Measurements from ENCODE around the gene PDZD7. TPM values are rescaled to one million over a fixed set of nuclear protein-coding genes. Genes with fewer than 3 reads are reported as not detected.

PDZD7 gene
- total RNA-seq, 8 experiments from 2014 or later, result 0.27 to 9.6 (median 3.5) TPM

DNA sequence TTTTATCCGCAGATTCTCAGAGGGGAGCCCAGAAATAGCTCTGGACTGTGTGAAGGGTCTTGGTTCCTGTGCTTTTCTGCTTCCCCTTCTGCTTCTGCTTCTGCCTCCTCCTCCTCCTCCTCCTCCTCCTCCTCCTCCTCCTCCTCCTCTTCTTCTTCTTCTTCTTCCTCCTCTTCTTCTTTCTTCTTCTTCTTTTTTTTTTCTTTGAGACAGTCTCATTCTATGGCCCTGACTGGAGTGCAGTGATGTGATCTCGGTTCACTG lies 11.6 kb downstream of the PDZD7 start:
- in situ Hi-C loops (cut with MboI; ENCODE audit: low pct_unique_long_range_greater_than_20kb in 2 of 9, low sequenced_read_pairs in 9 of 9, unreplicated experiment in 9 of 9), result no loop called here
- peaks cover 9 to 10% of the 10 kb centered on the region in 2 donors for H3K4me1 ChIP-seq (replicated peaks in 1 of 2)
- H3K27ac ChIP-seq, result no peak overlapping the region
- H3K4me3 ChIP-seq, result no peak overlapping the region
- 0 to 100% (median 50%) methylated on average over 1 of the region's 2 CpGs; no CpG with 5 or more reads in 6 of the 10 experiments for WGBS, 10 experiments
- no peak for ATAC-seq (replicated peaks in 6 of 8)

DNA sequence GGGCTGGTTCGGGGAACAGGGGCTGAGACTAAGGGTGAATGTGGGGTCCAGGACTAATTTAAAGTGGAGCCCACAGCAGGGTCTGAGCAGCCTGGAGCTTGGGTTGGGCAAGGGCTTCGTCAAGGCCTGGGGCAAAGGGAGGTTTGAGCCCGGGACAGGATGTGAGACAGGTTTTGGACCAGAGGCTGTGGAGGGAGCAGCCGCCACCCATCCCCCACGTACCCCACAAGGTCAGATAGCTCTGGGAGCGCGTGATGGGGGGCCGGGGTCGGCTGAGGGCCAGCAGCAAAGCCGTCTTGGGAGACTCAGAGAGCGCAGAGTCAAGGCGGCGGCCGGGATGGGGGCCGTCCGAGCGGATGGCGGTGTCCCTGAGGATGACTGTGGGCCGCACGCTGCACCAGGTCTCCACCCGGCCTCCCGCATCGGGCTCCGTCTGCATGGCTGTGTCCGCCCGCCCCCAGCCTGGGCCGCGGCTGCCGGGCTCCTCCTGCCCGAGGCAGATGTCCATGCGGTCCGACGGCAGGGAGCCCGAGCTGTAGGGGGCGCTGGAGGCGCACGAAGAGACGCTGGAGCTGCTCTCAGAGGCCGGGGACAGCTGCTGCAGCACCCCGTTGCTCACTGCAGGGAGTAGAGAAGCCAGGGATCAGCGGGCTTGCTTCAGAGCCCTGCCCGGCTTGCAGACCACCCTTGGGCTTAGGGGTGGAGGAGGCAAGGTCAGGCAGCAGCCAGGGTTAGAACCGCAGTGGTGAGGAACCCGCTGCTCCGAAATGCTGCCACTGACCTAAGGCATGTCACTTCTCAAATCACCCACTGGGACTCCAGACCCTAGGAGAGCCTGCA lies 12.1 kb downstream of the PDZD7 start:
- in situ Hi-C loops (cut with MboI; ENCODE audit: low pct_unique_long_range_greater_than_20kb in 2 of 9, low sequenced_read_pairs in 9 of 9, unreplicated experiment in 9 of 9), result no loop called here
- Histone ChIP-seq H3K4me1 (replicated peaks in 1 of 2) (peaks cover 10 to 12% of the 10 kb centered on the region in 2 donors), H3K27ac (no peak overlapping the region), H3K4me3 (no peak overlapping the region)
- peak; percentile 67 to 96 (median 81) for ATAC-seq (replicated peaks in 6 of 8)
- WGBS, 10 experiments, result 0 to 61% (median 19%) methylated on average over 1 to 9 of the region's 45 CpGs; no CpG with 5 or more reads in 4 of the 10 experiments

DNA sequence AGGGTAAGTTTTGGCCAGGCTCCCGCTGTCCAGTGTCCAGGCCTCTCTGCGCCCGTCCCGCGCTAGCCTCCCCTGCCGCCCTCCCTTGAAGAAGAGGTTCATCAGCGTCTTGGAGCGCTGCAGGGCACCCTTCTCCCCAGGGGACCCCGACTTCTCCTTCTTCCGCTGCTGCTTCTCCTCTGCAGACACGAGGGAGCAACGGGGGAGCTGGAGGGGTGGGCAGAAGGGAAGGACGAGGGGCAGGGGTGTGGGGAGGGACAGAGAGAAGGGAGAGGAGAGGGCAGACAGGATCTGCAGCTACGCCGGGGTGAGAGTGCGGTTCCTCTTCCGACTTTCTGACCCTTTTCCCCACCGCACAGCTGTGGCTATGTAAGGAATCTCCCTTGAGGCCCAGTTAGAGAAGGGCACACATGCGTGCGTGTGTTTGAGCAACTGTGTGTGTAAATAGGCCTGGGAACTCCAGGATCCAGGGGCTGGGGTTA lies 12.8 kb downstream of the PDZD7 start:
- 40 to 95% methylated on average over 1 to 4 of the region's 20 CpGs; no CpG with 5 or more reads in 8 of the 10 experiments for WGBS, 10 experiments
- in situ Hi-C loops (cut with MboI; ENCODE audit: low pct_unique_long_range_greater_than_20kb in 2 of 9, low sequenced_read_pairs in 9 of 9, unreplicated experiment in 9 of 9), result no loop called here
- Histone ChIP-seq H3K4me3 (no peak overlapping the region), H3K4me1 (replicated peaks in 1 of 2) (peaks cover 10 to 12% of the 10 kb centered on the region in 2 donors), H3K27ac (no peak overlapping the region)
- ATAC-seq (replicated peaks in 6 of 8), result peak in 3 of 8 experiments; percentile 2 to 3 (median 2)

DNA sequence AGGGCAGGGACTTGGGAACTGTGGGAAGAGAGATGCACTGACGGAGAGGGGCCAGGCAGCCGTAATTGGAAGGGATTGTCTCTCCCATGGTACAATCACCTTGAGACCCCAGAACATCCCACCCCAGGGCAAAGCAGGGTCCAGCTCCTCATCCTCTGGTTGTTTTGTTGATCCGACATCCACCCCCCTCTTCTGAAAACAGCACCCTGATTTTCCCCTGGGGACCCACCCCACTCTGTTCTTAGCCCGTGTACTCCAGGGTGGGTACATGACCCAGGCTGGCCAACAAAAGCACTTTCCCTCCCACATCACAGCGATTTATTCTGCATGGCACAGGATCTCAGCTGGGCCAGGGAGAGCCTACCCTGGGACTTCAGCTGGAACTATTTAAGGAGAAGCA lies 14.1 kb downstream of the PDZD7 start:
- in situ Hi-C loops (cut with MboI; ENCODE audit: low pct_unique_long_range_greater_than_20kb in 2 of 9, low sequenced_read_pairs in 9 of 9, unreplicated experiment in 9 of 9), result no loop called here
- ATAC-seq (replicated peaks in 6 of 8), result no peak
- H3K27ac ChIP-seq, result no peak overlapping the region
- H3K4me1 ChIP-seq (replicated peaks in 1 of 2), result peaks cover 10 to 12% of the 10 kb centered on the region in 2 donors
- no peak overlapping the region for H3K4me3 ChIP-seq
- no CpG with 5 or more reads among the region's 5 CpGs for WGBS, 10 experiments

DNA sequence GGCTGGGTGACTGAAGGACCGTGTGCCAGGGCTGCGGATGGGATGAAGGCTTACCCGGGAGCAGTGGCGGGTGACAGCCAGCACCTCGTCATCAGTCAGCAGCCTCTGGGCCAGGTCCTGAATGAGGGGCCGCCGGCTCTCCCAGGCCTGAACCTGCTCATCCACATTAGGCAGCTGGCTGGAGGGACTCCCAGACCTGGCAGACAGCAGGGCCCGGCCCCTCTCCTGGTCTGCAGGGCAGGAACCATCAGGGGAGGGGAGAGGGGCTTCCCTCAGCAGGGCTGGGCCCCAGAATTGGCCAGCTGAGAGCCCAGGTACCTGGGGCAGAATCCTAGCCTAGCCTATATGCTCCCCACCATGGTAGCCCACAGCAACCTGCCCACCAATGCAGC lies 15.4 kb downstream of the PDZD7 start:
- ATAC-seq (replicated peaks in 6 of 8), result peak in 4 of 8 experiments; percentile 0 to 5 (median 3)
- Histone ChIP-seq H3K27ac (no peak overlapping the region), H3K4me3 (no peak overlapping the region), H3K4me1 (replicated peaks in 1 of 2) (peaks cover 10 to 14% of the 10 kb centered on the region in 2 donors)
- in situ Hi-C loops (cut with MboI; ENCODE audit: low pct_unique_long_range_greater_than_20kb in 2 of 9, low sequenced_read_pairs in 9 of 9, unreplicated experiment in 9 of 9), result no loop called here
- WGBS, 10 experiments, result 65 to 100% (median 68%) methylated on average over 1 to 7 of the region's 8 CpGs; no CpG with 5 or more reads in 7 of the 10 experiments

DNA sequence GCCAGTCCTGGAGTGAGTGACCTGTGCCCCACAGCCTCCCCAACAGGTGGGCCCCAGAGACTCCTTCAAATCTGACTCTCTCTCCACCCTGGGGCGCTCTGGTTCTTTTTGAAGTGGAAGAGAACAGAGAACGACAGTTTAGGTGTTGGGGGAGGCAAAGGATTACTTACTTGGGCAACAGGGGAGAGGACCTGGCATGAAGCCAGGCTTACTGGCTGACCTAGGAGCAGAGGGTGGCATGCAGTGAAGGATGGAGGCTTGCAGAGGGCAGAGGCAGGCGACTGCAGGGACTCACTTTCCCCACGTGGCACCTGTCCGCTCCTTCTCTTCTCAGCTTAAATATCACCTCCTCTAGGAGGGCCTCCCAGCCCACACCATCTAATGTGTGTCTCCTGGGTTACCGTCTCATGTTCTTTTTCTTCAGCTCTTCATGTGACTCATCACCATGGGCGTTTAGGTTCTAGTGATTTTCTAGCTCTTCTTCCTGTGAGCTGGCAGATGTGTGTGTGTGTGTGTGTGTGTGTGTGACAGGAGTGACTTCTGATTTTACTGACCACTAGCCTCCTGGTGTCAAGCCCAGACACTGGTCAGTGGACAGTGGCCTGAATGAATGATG lies 15.9 kb downstream of the PDZD7 start:
- in situ Hi-C loops (cut with MboI; ENCODE audit: low pct_unique_long_range_greater_than_20kb in 2 of 9, low sequenced_read_pairs in 9 of 9, unreplicated experiment in 9 of 9), result no loop called here
- Histone ChIP-seq H3K4me3 (no peak overlapping the region), H3K4me1 (replicated peaks in 1 of 2) (peaks cover 10 to 14% of the 10 kb centered on the region in 2 donors), H3K27ac (no peak overlapping the region)
- WGBS, 10 experiments, result 0 to 82% (median 34%) methylated on average over 1 to 4 of the region's 7 CpGs; no CpG with 5 or more reads in 4 of the 10 experiments
- peak in 7 of 8 experiments; percentile 10 to 43 (median 23) for ATAC-seq (replicated peaks in 6 of 8)

DNA sequence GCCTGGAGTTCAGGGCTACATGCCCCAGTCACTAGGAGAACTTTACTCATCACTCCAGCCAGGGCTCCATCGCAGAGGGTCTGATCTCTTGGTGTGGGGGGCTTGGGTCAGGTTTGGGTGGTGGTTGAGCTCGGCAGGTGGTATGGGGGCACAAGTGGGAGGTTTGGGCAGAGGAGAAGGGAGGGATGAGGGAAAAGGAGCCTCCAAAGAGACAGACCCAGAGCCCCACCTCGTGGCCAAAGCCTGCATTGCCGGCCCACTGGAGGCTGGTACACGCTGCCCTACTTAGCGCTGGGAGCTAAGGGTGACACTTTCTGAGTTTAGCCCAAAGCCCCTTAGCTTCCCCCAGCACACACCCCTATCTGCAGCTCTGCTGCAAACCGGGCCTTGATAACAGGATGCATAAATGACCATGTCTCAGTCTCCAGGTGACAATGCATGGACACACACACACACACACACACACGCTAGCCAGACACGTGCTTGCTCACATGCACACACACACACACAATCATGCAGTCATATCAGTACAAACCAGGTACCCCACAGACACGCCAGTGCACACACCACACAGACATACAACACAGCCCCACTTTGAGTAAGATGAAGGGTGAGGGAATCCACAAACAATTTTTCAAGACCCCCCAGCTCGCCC lies 16.6 kb downstream of the PDZD7 start:
- Histone ChIP-seq H3K4me1 (replicated peaks in 1 of 2) (peaks cover 10 to 14% of the 10 kb centered on the region in 2 donors), H3K4me3 (no peak overlapping the region), H3K27ac (no peak overlapping the region)
- peak; percentile 8 to 57 (median 43) for ATAC-seq (replicated peaks in 6 of 8)
- 0 to 33% (median 5%) methylated on average over 2 to 5 of the region's 11 CpGs; no CpG with 5 or more reads in 6 of the 10 experiments for WGBS, 10 experiments
- in situ Hi-C loops (cut with MboI; ENCODE audit: low pct_unique_long_range_greater_than_20kb in 2 of 9, low sequenced_read_pairs in 9 of 9, unreplicated experiment in 9 of 9), result no loop called here

DNA sequence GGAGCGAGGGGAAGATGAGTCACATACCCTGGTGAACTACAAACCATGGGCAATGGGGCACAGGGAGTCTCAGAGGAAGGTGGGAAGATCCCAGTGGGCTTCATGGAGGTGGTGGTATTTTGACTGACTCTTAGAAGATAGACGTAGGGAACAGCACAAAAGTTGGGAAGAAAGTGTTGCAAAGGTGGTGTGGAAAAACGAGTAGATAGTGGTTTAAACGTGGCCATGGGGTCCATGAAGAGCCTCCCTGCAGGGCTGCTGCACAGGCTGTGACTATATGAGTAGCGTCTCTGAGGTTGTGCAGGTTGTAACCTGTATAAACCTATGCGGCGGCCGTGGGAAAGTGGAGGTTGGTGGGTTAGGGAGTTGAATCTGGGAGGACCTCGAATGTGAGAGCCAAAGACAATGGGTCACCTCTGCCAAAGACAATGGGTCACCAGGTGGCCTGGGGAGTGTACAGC lies 17.5 kb downstream of the PDZD7 start:
- H3K27ac ChIP-seq, result no peak overlapping the region
- in situ Hi-C loops (cut with MboI; ENCODE audit: low pct_unique_long_range_greater_than_20kb in 2 of 9, low sequenced_read_pairs in 9 of 9, unreplicated experiment in 9 of 9), result no loop called here
- ATAC-seq (replicated peaks in 6 of 8), result no peak
- 20 to 90% (median 57%) methylated on average over 2 to 9 of the region's 9 CpGs for WGBS, 10 experiments
- peaks cover 10 to 16% of the 10 kb centered on the region in 2 donors for H3K4me1 ChIP-seq (replicated peaks in 1 of 2)
- H3K4me3 ChIP-seq, result no peak overlapping the region

DNA sequence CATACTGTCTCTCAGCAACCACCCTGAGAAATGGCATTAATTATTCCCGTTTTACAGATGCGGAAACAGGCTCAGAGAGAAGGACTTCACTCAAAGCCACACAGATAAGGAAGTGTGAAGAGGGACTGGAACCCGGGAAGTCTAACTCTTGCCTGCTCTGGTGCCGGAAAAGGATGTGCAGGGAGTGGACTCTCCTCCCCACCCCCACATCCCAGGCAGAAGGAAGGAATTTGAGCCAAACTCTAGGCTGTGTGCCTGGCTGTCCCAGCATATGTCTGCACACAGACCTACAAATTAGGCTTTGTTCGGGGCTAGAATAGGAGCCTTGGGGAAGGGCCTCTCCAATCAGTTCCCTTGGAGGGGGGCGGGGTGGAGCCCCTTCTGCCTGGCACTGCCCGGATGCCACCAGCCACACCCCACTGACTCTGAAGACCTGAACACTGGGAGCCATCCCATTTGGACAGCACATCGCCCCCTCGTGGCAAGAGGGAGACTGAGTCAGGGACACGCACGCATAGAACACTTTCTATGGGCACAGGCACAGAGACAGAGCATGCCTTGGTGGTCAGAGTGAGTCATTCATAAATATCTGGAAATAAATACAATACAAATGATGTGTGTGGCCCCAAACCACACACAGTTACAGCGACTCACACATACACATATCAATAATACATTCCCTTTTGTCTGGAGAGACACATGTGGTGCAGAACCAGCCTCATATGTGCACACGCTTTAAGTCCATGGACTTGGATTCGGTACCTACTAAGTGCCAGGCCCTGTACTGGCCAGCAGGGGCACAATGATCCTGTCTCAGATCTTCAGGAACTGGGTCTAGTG lies 18.2 kb downstream of the PDZD7 start:
- Histone ChIP-seq H3K4me1 (replicated peaks in 1 of 2) (peaks cover 10 to 20% of the 10 kb centered on the region in 2 donors), H3K4me3 (no peak overlapping the region), H3K27ac (no peak overlapping the region)
- in situ Hi-C loops (cut with MboI; ENCODE audit: low pct_unique_long_range_greater_than_20kb in 2 of 9, low sequenced_read_pairs in 9 of 9, unreplicated experiment in 9 of 9), result no loop called here
- WGBS, 10 experiments, result 0 to 80% (median 20%) methylated on average over 1 to 7 of the region's 14 CpGs; no CpG with 5 or more reads in 1 of the 10 experiments
- peak; percentile 70 to 93 (median 80) for ATAC-seq (replicated peaks in 6 of 8)

DNA sequence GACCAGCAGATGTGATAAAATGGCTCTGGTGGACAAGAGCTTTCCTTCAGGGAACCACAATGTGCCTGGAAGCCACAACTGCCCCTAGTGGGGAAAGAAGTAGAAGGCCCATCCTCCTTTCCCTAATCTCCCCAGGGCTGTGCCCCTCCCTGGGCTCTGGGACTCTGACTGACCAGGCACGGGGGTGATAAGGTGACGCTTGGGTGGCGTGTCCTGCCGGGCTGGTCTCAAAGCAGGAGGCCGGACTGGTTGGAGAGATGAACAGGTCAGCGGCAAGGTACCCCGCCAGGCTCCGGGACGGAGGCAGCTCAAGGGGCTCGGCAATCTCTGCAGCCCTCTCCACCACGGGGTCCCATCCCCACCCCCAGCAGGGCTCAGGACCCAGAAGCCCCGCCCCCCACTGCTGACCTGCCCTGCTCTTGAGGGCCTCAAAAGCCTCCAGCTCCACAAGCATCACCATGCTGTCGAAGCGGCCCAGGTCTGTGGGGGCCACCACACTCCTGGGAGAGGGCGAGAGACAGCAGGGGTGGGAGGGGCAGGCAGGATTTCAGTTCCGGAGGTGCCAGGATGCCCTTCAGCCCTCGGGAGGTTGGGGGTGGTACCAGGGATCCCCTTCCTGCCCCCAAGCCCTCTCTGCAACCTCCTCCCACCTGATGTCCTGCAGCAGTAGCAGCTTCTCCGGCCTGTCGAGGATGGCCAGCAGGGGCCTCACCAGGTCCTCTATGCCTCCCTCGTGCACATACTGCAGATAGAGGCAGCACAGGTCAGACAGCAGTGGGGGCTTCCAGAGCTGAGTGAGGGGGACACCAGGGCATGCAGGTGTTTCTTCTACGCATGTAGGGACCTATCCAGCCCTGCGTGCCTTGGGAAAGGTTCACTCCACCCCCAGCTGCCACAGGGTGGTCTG lies 19.2 kb downstream of the PDZD7 start:
- Histone ChIP-seq H3K27ac (no peak overlapping the region), H3K4me3 (no peak overlapping the region), H3K4me1 (replicated peaks in 1 of 2) (peaks cover 10 to 23% of the 10 kb centered on the region in 2 donors)
- 37 to 100% (median 62%) methylated on average over 1 to 4 of the region's 22 CpGs; no CpG with 5 or more reads in 5 of the 10 experiments for WGBS, 10 experiments
- no peak for ATAC-seq (replicated peaks in 6 of 8)
- in situ Hi-C loops (cut with MboI; ENCODE audit: low pct_unique_long_range_greater_than_20kb in 2 of 9, low sequenced_read_pairs in 9 of 9, unreplicated experiment in 9 of 9), result no loop called here

DNA sequence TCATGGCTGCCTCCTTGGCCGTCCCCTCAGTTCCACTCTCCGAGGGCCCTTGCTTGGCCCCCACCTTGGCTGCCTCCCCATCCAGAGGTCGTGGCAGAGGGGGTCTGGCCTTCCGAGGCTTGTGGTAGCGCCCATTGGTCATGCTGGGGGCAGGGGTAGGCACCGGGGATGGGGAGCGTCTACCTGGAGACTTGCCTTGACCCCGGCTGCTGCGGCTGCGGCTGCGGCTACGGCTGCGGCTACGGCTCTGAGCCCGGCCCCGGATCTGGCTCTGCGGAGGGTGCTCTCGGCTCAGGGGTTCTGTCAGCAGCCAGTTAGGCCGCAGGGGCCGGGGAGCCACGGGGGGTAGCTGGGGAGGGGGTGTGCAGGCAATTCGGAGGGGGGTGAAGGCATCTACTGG lies 20.6 kb downstream of the PDZD7 start:
- ATAC-seq (replicated peaks in 6 of 8), result no peak
- in situ Hi-C loops (cut with MboI; ENCODE audit: low pct_unique_long_range_greater_than_20kb in 2 of 9, low sequenced_read_pairs in 9 of 9, unreplicated experiment in 9 of 9), result no loop called here
- Histone ChIP-seq H3K4me3 (no peak overlapping the region), H3K27ac (no peak overlapping the region), H3K4me1 (replicated peaks in 1 of 2) (peaks cover 10 to 23% of the 10 kb centered on the region in 2 donors)
- WGBS, 10 experiments, result 100% methylated on average over 1 of the region's 22 CpGs; no CpG with 5 or more reads in 8 of the 10 experiments
